Measurements from ENCODE around the gene SPIN1.

SPIN1 gene

GRCh38 chr9:88436379-88436778 lies 48.1 kb downstream of the SPIN1 start:
- DNase-seq (ENCODE audit: low read depth), result no peak

GRCh38 chr9:88437210-88438146 lies 49.2 kb downstream of the SPIN1 start:
- no peak for DNase-seq (ENCODE audit: low read depth)

DNA sequence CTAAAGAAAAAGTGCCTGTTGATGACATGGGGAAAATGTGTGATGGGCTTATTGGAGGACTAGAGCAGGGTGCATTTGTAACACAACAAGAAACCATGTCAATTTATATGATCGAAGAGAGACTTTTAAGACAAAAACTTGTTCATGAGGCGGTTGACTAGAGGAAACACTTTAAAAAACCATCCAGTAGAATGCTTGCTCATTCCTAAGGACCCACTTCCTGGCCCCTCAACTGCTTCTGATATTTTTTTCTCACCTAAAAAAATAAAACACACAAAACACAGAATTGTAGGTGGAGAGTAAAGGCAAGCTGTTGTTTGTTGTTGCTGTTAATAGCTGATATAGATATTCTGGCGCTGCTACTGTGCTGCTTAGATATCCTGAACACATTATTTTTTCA lies 50.6 kb downstream of the SPIN1 start:
- no peak for DNase-seq (ENCODE audit: low read depth)

DNA sequence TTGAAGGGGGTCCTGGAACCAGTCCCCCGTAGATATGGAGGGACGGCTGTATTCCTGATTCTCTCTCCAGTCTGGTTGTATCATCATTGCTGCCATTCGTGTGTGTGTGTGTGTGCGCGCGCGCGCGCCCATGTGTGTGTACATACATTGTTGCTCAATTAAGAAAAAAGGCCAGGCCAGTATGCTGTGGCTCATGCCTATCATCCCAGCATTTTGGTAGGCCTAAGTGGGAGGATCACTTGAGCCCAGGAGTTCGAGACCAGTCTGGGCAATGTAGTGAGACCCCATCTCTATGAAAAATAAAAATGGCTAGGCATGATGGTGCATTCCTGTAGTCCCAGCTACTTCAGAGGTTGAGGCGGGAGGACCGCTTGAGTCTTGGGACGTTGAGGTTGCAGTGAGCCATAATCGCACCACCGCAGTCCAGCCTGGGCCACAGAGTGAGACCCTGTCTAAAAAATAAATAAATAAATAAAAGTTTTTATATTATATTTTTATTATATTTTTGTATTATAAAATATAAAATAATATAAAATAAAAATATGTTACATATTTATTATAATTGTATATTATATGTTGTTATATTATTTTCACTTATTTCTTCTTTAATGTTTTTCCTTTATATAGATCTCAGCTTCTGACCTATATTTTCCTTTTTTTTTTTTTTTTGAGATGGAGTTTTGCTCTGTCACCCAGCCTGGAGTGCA lies 53.2 kb downstream of the SPIN1 start:
- DNase-seq (ENCODE audit: low read depth), result no peak

GRCh38 chr9:88443480-88444113 lies 55.4 kb downstream of the SPIN1 start:
- DNase-seq (ENCODE audit: low read depth), result no peak

DNA sequence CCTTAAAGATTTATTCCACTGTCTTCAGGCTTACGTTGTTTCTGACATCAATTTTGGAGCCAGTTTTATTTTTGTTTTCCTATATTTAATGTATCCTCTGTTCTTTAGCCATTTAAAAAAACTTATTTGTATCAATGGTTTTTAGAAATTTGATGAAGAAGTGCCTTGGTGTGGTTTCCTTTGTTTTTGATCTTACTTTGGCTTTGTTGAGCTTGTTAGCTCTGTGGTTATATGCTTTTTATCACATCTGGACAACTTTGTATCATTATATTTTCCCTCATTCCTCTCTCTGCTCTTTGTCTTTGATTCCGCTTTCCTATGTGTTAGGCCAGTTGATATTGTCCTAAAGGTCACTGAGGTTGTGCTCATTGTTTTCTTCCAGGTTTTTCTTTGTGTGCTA lies 58.5 kb downstream of the SPIN1 start:
- DNase-seq (ENCODE audit: low read depth), result no peak

DNA sequence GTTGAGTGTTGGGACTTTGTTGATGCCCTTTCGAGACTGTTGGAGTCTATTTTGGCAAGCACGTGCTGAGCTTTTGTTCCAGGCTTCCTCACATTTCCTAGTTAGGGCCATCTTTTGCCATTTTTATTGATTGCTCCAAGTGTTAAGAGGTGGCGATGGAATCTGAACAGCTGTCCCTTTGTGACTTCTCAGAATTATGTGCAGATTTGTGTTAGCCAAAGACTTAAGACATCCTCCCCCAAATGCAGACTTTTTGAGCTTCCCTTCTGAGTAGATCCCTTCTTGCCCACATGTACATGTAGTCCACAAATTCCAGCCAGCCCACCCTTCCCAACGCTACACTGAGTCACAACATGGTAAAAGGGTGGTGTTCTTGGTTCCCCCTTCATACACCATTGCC lies 59.2 kb downstream of the SPIN1 start:
- no peak for DNase-seq (ENCODE audit: low read depth)

DNA sequence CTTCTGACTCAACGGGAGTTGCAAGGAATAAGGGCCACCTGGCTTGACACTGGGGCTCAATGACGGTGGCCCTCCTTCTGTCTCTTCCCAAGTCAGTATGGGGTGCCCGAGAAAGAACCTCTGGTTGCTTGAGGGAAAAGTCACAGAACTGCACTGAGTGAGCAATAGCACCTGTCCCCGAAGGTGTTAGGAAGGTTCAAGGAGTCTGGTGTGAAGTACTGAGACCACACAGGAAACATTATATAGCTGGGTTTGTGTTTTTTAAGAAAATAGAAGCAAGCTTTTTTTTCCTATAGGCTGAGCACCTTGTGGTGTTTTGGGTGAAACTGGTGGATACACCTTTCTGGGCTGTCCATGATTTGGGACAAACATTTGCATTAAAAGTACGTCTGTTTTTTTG lies 62.9 kb downstream of the SPIN1 start:
- DNase-seq (ENCODE audit: low read depth), result no peak

- DNase-seq (ENCODE audit: low read depth), result no peak
Observed at GRCh38 chr9:88458716-88459465, 70.6 kb downstream of the SPIN1 start.

- DNase-seq (ENCODE audit: low read depth), result no peak
Observed at GRCh38 chr9:88460587-88461332, 72.5 kb downstream of the SPIN1 start.

GRCh38 chr9:88462191-88462590 lies 73.9 kb downstream of the SPIN1 start:
- DNase-seq (ENCODE audit: low read depth), result no peak

DNA sequence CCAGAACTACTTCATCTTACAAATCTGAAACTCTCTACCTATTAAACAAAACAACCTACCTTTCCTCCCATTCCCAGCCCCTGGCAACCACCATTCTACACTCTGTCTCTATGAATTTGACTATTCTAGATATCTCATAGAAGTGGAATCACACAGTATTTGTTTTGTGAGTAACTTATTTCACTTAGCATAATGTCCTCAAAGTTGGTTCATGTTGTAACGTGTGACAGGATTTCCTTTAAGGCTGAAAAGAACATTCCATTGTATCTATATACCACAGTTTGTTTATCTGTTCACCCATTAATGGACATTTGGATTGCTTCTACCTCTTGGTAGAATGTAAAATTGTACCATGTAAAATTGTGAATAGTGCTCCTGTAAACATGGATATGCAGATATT lies 76.6 kb downstream of the SPIN1 start:
- DNase-seq (ENCODE audit: low read depth), result no peak

DNA sequence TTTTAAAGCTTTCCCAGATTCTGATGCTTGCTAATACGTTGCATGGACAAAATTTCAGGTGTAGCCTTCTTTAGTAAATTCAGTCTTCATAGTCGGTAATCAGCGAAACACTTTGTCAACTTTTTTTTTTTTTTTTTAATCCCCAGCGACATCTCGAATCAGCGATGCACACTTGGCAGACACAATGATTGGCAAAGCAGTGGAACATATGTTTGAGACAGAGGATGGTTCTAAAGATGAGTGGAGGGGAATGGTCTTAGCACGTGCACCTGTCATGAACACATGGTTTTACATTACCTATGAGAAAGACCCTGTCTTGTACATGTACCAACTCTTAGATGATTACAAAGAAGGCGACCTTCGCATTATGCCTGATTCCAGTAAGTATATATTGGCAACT lies 80.0 kb downstream of the SPIN1 start:
- DNase-seq (ENCODE audit: low read depth), result no peak

DNA sequence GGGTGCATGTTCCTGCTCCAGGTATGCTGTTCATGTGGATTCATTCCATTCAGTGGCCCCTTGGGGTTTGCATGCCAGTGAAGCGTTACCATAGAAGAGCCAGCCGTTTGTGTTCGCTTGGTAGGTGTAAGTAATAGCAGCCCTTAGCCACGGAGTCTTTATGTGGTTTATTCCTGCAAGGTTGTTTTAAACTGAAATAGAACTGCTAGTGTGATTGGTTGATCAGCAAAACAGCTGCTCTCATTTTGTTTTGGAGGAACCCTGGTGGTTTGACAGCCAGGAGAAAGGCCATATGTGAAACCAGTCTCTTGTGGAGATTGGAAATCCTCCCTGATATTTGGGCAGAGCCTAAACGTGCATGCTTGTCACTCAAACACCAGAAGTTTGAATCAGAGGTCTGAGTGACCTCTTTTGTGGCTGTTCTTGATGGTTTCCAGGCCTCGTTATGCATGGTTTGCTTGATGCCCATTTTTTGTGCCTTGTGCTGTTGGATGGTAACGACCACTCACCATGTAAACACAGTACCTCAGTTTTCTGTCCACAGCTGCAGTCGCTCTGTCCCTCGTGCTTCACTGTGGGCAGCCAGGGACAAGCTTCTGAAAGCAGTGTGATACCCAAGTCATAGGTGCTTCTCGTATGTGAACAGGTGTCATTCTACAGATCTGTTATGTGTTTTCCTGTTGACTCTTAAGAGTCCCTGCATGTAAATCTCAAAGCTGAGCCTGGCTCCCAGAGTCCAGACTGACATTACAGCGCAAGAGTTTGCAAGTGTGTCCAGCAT lies 88.4 kb downstream of the SPIN1 start:
- DNase-seq (ENCODE audit: low read depth), result no peak

DNA sequence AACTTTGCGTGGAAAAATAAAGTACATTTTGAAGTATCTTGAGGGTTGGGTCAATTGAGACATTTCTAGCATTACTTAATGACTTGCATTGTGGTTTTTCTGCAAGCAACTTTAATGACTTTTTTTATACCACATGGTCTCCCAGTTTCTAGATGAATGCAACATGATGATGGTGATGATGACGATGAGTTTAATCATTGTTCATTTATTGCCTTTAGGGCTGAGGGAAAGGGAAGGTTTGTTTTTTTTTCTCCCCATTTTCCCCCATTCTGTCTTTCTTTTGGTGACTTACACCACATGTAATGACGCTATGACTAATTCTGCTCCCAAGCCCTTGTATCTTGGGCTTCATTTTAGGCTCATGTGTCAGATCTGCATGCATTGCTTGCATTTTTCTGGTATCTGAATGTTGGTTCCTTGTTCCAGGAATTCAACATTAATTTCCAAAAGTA lies 89.1 kb downstream of the SPIN1 start:
- no peak for DNase-seq (ENCODE audit: low read depth)

- DNase-seq (ENCODE audit: low read depth), result no peak
Observed at GRCh38 chr9:88478246-88478645, 90.0 kb downstream of the SPIN1 start.

DNA sequence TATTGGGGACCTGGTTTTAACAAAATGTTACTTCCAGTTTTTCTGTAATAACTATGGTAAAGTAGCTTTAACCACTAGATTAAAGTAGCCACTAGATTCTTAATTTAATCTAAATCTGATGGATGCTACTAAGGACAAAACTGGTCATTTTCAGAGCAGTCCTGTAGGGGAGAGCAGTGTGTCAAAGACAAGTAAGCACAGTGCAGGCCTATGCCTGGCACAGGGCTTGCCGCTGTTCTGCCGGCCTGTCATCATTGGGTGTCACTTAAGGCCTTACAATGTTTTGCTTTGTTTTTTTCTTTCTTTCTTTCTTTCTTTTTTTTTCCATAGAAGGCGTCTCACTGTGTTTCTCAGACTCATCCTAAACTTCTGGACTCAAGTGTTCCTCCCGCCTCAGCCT lies 93.7 kb downstream of the SPIN1 start:
- no peak for DNase-seq (ENCODE audit: low read depth)

DNA sequence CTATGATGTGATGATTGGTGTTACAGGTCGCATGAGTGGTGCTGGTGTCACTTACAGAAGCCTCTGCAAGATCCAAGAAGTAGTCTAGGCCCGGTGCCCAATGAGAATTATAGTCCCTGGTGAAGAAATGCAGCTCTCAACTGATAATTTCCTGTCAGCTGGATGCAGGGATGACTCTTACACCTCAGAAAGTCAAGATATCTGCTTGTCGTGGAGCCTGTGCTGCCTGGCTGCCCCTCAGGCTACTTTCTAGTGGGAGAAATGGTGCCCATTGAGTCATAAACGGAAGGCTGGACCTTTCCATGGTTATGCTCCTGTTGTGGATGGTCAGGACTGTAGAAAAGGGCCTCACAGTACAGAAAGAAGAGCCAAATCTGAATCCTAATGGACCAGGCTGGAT lies 99.9 kb downstream of the SPIN1 start:
- DNase-seq (ENCODE audit: low read depth), result no peak

DNA sequence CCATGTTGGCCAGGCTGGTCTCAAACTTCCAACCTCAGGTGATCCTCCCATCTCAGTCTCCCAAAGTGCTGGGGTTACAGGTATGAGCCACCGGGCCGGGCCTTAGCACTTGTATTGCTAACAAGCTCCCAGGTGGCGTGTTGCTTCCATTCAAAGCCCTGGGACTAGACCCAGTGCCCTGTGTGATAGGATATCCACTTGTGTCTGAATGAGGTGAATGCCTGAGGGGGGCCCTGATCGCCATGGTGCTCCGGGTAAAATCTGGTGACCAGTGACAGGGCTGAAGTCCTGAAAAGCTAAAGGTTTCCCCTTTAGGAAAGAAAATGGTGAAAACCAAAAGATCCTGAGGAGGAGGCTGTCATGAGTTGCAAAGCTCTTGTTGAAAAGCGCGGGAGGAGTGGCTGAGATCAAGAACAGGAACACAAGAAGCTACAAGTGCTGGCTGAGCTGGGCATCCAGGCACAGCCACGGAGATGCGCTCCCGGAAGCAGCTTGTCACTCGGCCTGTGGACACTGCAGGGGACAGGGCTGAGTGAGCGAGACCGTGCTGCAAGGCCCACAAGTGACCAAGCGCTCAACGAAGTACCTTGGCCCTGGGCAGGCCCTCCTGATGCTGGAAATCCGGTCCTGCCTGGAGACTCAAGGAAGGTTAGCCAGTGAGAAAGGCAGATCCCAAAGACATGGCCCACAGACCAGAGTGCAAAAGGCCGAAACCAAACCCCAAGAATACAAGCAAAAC lies 106.9 kb downstream of the SPIN1 start:
- no peak for DNase-seq (ENCODE audit: low read depth)

- no peak for DNase-seq (ENCODE audit: low read depth)
Observed at GRCh38 chr9:88497224-88497623, 109.0 kb downstream of the SPIN1 start.
